Loucy (cell line): ENCODE measurements around the gene SLC4A11.

ENCODE experiments used
- H2AFZ ChIP-seq: fragments of 200-600 bp; sonication (generic); 2 replicates; pipeline ENCODE4 v1.6.0; 2016; ENCODE audit warnings: antibody characterized with exemption, mild to moderate bottlenecking, low read length, moderate library complexity
- H3F3A ChIP-seq: fragments of 200-600 bp; 2 replicates; pipeline ENCODE4 v1.6.0; 2016; ENCODE audit warnings: antibody characterized with exemption, low read depth, mild to moderate bottlenecking
- H3K27me3 ChIP-seq: fragments of 200-600 bp; sonication (generic); 2 replicates; pipeline ENCODE4 v1.6.1; 2014; ENCODE audit warnings: low read length, mild to moderate bottlenecking; ENCODE audit not compliant: insufficient read depth, poor library complexity, severe bottlenecking
- H3K36me3 ChIP-seq: fragments of 200-600 bp; sonication (generic); 2 replicates; pipeline ENCODE4 v1.6.1; 2016; ENCODE audit warnings: low read length; ENCODE audit not compliant: insufficient read depth
- H3K4me1 ChIP-seq: fragments of 200-600 bp; sonication (generic); 2 replicates; pipeline ENCODE4 v1.5.1; 2014; ENCODE audit warnings: low read length, mild to moderate bottlenecking; ENCODE audit not compliant: insufficient read depth, poor library complexity, severe bottlenecking
- H3K4me2 ChIP-seq: fragments of 200-600 bp; sonication (generic); 2 replicates; pipeline ENCODE4 v1.6.0; 2014; ENCODE audit warnings: antibody characterized with exemption, low read length, low read depth, mild to moderate bottlenecking; ENCODE audit not compliant: poor library complexity, severe bottlenecking
- H3K4me3 ChIP-seq: fragments of 200-600 bp; sonication (generic); 2 replicates; pipeline ENCODE4 v1.5.1; 2014; ENCODE audit warnings: low read length, mild to moderate bottlenecking, mixed read lengths; ENCODE audit not compliant: poor library complexity, severe bottlenecking
- H3K79me2 ChIP-seq: fragments of 200-600 bp; sonication (generic); 2 replicates; pipeline ENCODE4 v1.6.1; 2014; ENCODE audit warnings: low read length; ENCODE audit not compliant: insufficient read depth
- H3K9ac ChIP-seq: fragments of 200-600 bp; sonication (generic); 2 replicates; pipeline ENCODE4 v1.6.0; 2014; ENCODE audit warnings: mild to moderate bottlenecking, low read depth, low read length, moderate library complexity; ENCODE audit not compliant: poor library complexity, severe bottlenecking
- H3K9me2 ChIP-seq: fragments of 200-600 bp; sonication (generic); replicated peaks from 2 replicates; pipeline ENCODE4 v1.6.1; 2016; ENCODE audit warnings: low read depth, low read length, mixed read lengths
- H3K9me3 ChIP-seq: fragments of 200-600 bp; sonication (generic); 2 replicates; pipeline ENCODE4 v1.6.1; 2014; ENCODE audit warnings: mild to moderate bottlenecking, antibody characterized with exemption, low read length, low read depth; ENCODE audit not compliant: insufficient read depth
- H4K20me1 ChIP-seq: fragments of 200-600 bp; sonication (generic); 2 replicates; pipeline ENCODE4 v1.6.0; 2014; ENCODE audit warnings: antibody characterized with exemption, low read length, mild to moderate bottlenecking; ENCODE audit not compliant: insufficient read depth, poor library complexity, severe bottlenecking
- CTCF ChIP-seq: fragments of 200-600 bp; sonication (generic); conservative IDR thresholded peaks from 2 replicates; pipeline ENCODE4 v1.5.1; 2014; ENCODE audit warnings: mild to moderate bottlenecking, antibody characterized with exemption, low read length
- EZH2phosphoT487 ChIP-seq: fragments of 200-600 bp; IDR thresholded peaks from 2 replicates; pipeline ENCODE4 v1.6.1; 2018; ENCODE audit warnings: antibody characterized with exemption, mild to moderate bottlenecking, moderate library complexity, borderline replicate concordance

SLC4A11 gene

GRCh38 chr20:3199206-3199605, 39.8 kb downstream of the SLC4A11 start:
- Histone ChIP-seq H3K27me3 (no peaks in the 10 kb centered on the region), H3K4me2 (no peak overlapping the region), H4K20me1 (peaks cover 15% of the 10 kb centered on the region), H3K4me1 (peaks cover 15% of the 10 kb centered on the region), H3K9me2 (no peaks in the 10 kb centered on the region), H3K9ac (no peak overlapping the region), H2AFZ (no peak overlapping the region), H3K36me3 (peaks cover 32% of the 10 kb centered on the region; the same call in 1 of the 2 replicates), H3K4me3 (no peak overlapping the region), H3K9me3 (no peaks in the 10 kb centered on the region), H3K79me2 (peaks cover 33% of the 10 kb centered on the region), H3F3A (no peaks in the 10 kb centered on the region)
- TF ChIP-seq CTCF (no peak), EZH2phosphoT487 (no peak)

GRCh38 chr20:3195590-3196237, 43.3 kb downstream of the SLC4A11 start:
- Histone ChIP-seq H3K4me2 (no peak overlapping the region), H3K9ac (no peak overlapping the region), H3K9me2 (no peaks in the 10 kb centered on the region), H3K9me3 (no peaks in the 10 kb centered on the region), H3K4me1 (no peaks in the 10 kb centered on the region), H3K4me3 (no peak overlapping the region), H3F3A (no peaks in the 10 kb centered on the region), H3K79me2 (peaks cover 9% of the 10 kb centered on the region; the same call in 1 of the 2 replicates), H2AFZ (no peak overlapping the region), H4K20me1 (no peaks in the 10 kb centered on the region), H3K36me3 (peaks cover 65% of the 10 kb centered on the region; the same call in 1 of the 2 replicates), H3K27me3 (no peaks in the 10 kb centered on the region)
- TF ChIP-seq EZH2phosphoT487 (no peak), CTCF (no peak)

- H3F3A ChIP-seq: no peaks in the 10 kb centered on the region
- H3K4me2 ChIP-seq: no peak overlapping the region
- 0 out of 2 replicates have a peak, but pooled peaks cover 3% of the 10 kb centered on the region for H3K79me2 ChIP-seq
- no peak overlapping the region for H3K9ac ChIP-seq
- no peak overlapping the region for H2AFZ ChIP-seq
- no peaks in the 10 kb centered on the region for H3K4me1 ChIP-seq
- H3K36me3 ChIP-seq: peaks cover 67% of the 10 kb centered on the region; the same call in 1 of the 2 replicates
- no peaks in the 10 kb centered on the region for H3K9me3 ChIP-seq
- TF ChIP-seq EZH2phosphoT487: no peak
- TF ChIP-seq CTCF: no peak
- no peaks in the 10 kb centered on the region for H3K27me3 ChIP-seq
- no peak overlapping the region for H3K4me3 ChIP-seq
- H4K20me1 ChIP-seq: no peaks in the 10 kb centered on the region
- no peaks in the 10 kb centered on the region for H3K9me2 ChIP-seq
These were observed 44.2 kb downstream of the SLC4A11 start for GRCh38 chr20:3194617-3195280.
